CD4-positive, alpha-beta memory T cell (primary cell): Measurements from ENCODE around the gene PCDH15. TPM values are rescaled to one million over a fixed set of nuclear protein-coding genes. Genes with fewer than 3 reads are reported as not detected.

Experiments used
- CTCF ChIA-PET: fragments of 350-600 bp; sonication (Branson Sonifier 250); formaldehyde crosslinking; loops from one replicate; lab custom pipeline; 2021; ENCODE audit warnings: inconsistent platforms; ENCODE audit not compliant: partially characterized antibody; lab: Charles Lee
- POLR2A ChIA-PET: fragments of 350-600 bp; sonication (Branson Sonifier 250); formaldehyde crosslinking; loops from one replicate; lab custom pipeline; 2021; ENCODE audit not compliant: partially characterized antibody; lab: Charles Lee
- DNase-seq, 5 donors: peaks; one replicate each; pipeline versions ENCODE4 v3.0.0 to v3.0.0-alpha.2; 2020 to 2022; ENCODE audit warnings: mixed read lengths in 1 of 5
- H3K27ac ChIP-seq: one replicate; pipeline ENCODE4 v1.7.0; 2013; ENCODE audit warnings: low read depth, low read length
- H3K27me3 ChIP-seq: 2 replicates; pipeline ENCODE4 v1.7.0; 2013; ENCODE audit warnings: mild to moderate bottlenecking, low read length, moderate library complexity; ENCODE audit not compliant: insufficient read depth
- H3K36me3 ChIP-seq: 2 replicates; pipeline ENCODE4 v1.7.0; 2013; ENCODE audit warnings: mild to moderate bottlenecking, low read length, moderate library complexity; ENCODE audit not compliant: insufficient read depth
- H3K4me1 ChIP-seq: 2 replicates; pipeline ENCODE4 v1.7.0; 2013; ENCODE audit warnings: mild to moderate bottlenecking, low read length, moderate library complexity; ENCODE audit not compliant: insufficient read depth
- H3K4me3 ChIP-seq, 2 donors: one replicate each; pipeline ENCODE4 v1.7.0; 2013; ENCODE audit warnings: low read length in 2 of 2, mild to moderate bottlenecking in 1 of 2
- H3K9me3 ChIP-seq, 2 donors: one replicate each; pipeline ENCODE4 v1.7.0; 2013; ENCODE audit warnings: low read length in 2 of 2, control low read depth in 1 of 2; ENCODE audit not compliant: control insufficient read depth in 1 of 2
- H3K27ac Mint-ChIP-seq, 7 donors: one replicate each; pipeline ENCODE4 v1.8.0; 2020 to 2021; ENCODE audit warnings: mixed read lengths in 7 of 7, mild to moderate bottlenecking in 6 of 7, inconsistent platforms in 3 of 7, moderate library complexity in 3 of 7
- H3K27me3 Mint-ChIP-seq, 2 donors: one replicate each; pipeline ENCODE4 v1.8.0; 2020 to 2021; ENCODE audit warnings: mixed read lengths in 2 of 2
- H3K36me3 Mint-ChIP-seq, 2 donors: one replicate each; pipeline ENCODE4 v1.8.0; 2020 to 2021; ENCODE audit warnings: mixed read lengths in 2 of 2, inconsistent platforms in 1 of 2, mild to moderate bottlenecking in 1 of 2
- H3K4me1 Mint-ChIP-seq, 4 donors: one replicate each; pipeline ENCODE4 v1.8.0; 2020 to 2021; ENCODE audit warnings: mixed read lengths in 4 of 4, mild to moderate bottlenecking in 1 of 4
- H3K4me3 Mint-ChIP-seq, 8 donors: one replicate each; pipeline ENCODE4 v1.8.0; 2020 to 2021; ENCODE audit warnings: mixed read lengths in 8 of 8, mild to moderate bottlenecking in 7 of 8, moderate library complexity in 6 of 8, inconsistent platforms in 3 of 8
- H3K9me3 Mint-ChIP-seq, 8 donors: one replicate each; pipeline ENCODE4 v1.8.0; 2020 to 2021; ENCODE audit warnings: mixed read lengths in 8 of 8, mild to moderate bottlenecking in 5 of 8, inconsistent platforms in 3 of 8, moderate library complexity in 1 of 8
- intact Hi-C: fragments of 100-400 bp; cut with micrococcal nuclease; formaldehyde crosslinking; loops from one replicate; pipeline ENCODE4 v1.15.1; 2023
- polyA plus RNA-seq, 2 donors: library from polyadenylated mRNA; unstranded; fragments of 300-500 nt; fragmentation: Illumina TruSeq; gene quantifications; one replicate each; pipeline ENCODE4 v1.2.3, GENCODE V29; 2021
- total RNA-seq, 2 experiments: library from RNA; stranded (reverse); gene quantifications; one replicate each; pipeline ENCODE4 v1.2.3, GENCODE V29; 2021

PCDH15 gene
- total and polyA plus RNA-seq, 4 experiments from 2014 or later = not detected

DNA sequence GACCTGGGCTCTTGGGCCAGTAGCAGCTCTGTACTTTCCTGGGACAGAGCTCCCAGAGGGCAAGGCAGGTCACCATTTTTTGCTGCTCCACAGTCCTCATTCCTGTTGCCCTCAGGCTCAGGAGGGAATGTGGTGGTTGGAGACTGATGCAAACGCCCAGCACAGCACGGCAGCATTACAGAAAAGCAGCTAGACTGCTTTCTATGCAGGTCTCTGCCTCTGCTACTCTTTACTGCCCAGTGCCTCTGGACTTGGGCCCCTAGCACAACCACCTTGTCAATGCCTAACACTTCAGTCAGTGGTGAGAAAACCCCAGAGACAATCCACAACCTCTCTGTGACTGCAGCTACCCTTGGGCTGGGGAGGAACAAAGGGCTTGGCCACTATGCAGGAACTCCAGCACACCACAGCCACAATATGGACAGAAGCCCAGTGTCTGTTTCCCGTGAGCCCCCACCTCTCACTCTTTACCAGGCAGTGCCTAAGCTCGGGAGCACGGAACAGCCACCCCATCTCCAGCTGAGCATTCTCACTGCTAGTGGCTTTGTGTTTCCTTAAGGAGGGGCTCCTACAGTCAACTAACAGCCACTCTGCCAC is 790.6 kb downstream of the PCDH15 start:
- H3K36me3 ChIP-seq = no peaks in the 10 kb centered on the region

DNA sequence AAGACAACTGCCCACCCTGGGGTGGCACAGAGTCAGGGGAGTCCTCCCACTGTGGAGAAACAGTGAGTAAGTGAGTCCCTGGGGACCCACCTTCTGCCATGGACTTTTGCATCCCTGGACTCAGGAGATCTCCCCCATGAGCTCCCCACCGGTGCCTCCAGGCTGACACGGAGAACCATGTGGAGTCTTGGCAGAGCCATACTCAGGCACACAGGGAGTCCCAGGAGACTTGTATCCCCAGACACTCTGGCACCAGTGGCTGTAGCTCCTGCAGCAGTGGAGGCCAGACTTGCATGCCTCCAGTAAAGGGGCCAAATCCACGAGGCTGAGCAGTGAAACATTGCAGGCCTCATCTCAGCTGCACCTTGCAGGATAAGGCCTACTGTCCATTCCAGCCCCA is 791.4 kb downstream of the PCDH15 start:
- Mint-ChIP-seq H3K4me3 (no peak overlapping the region), H3K27me3 (no peaks in the 10 kb centered on the region), H3K4me1 (no peaks in the 10 kb centered on the region), H3K9me3 (peaks cover 2 to 24% (median 11%) of the 10 kb centered on the region in 8 donors), H3K36me3 (no peaks in the 10 kb centered on the region), H3K27ac (no peak overlapping the region)
- H3K36me3 ChIP-seq = no peaks in the 10 kb centered on the region
- no peak overlapping the region for H3K27ac ChIP-seq
- H3K4me3 ChIP-seq = no peak overlapping the region
- DNase-seq = no peak
- no peaks in the 10 kb centered on the region for H3K4me1 ChIP-seq
- H3K9me3 ChIP-seq = no peaks in the 10 kb centered on the region
- H3K27me3 ChIP-seq = no peaks in the 10 kb centered on the region
- ChIA-PET POLR2A (no interaction called here), CTCF (no interaction called here)
- intact Hi-C loops = no loop called here

More for the DNA sequence above, 790.6 kb downstream of the PCDH15 start:
- H3K4me1 ChIP-seq = no peaks in the 10 kb centered on the region
- no peaks in the 10 kb centered on the region for H3K27me3 ChIP-seq
- H3K4me3 Mint-ChIP-seq = no peak overlapping the region
- H3K27ac ChIP-seq = no peak overlapping the region
- no peaks in the 10 kb centered on the region for H3K27me3 Mint-ChIP-seq
- ChIA-PET POLR2A (no interaction called here), CTCF (no interaction called here)
- no peaks in the 10 kb centered on the region for H3K36me3 Mint-ChIP-seq
- no peak overlapping the region for H3K27ac Mint-ChIP-seq
- intact Hi-C loops = no loop called here
- H3K9me3 ChIP-seq = no peaks in the 10 kb centered on the region
- peaks cover 2 to 27% (median 12%) of the 10 kb centered on the region in 8 donors for H3K9me3 Mint-ChIP-seq
- no peak overlapping the region for H3K4me3 ChIP-seq
- no peak for DNase-seq
- no peaks in the 10 kb centered on the region for H3K4me1 Mint-ChIP-seq

DNA sequence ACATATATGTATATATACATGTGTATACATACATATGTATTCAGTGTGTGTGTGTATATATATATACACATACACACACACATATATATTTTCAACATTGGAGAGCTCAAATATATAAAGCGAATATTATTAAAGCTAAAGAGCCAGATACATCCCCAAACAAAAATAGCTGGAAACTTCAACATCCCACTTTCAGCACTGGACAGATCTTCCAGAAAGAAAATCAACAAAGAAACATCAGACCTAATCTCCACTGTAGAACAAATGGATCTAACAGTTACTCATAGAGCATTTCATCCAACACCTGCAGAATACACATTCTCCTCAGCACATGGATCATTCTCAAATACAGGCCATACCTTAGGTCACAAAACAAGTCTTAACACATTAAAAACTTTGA is 799.0 kb downstream of the PCDH15 start:
- H3K4me3 Mint-ChIP-seq = no peak overlapping the region
- H3K4me3 ChIP-seq = no peak overlapping the region
- peaks cover 2 to 29% (median 11%) of the 10 kb centered on the region in 8 donors for H3K9me3 Mint-ChIP-seq
- intact Hi-C loops = no loop called here
- POLR2A ChIA-PET = no interaction called here
- H3K36me3 ChIP-seq = no peaks in the 10 kb centered on the region
- H3K4me1 ChIP-seq = no peaks in the 10 kb centered on the region
- CTCF ChIA-PET = no interaction called here
- no peak for DNase-seq
- no peaks in the 10 kb centered on the region for H3K9me3 ChIP-seq
- H3K36me3 Mint-ChIP-seq = no peaks in the 10 kb centered on the region
- no peaks in the 10 kb centered on the region for H3K27me3 Mint-ChIP-seq
- H3K4me1 Mint-ChIP-seq = no peaks in the 10 kb centered on the region
- H3K27me3 ChIP-seq = no peaks in the 10 kb centered on the region
- no peak overlapping the region for H3K27ac Mint-ChIP-seq
- H3K27ac ChIP-seq = no peak overlapping the region

DNA sequence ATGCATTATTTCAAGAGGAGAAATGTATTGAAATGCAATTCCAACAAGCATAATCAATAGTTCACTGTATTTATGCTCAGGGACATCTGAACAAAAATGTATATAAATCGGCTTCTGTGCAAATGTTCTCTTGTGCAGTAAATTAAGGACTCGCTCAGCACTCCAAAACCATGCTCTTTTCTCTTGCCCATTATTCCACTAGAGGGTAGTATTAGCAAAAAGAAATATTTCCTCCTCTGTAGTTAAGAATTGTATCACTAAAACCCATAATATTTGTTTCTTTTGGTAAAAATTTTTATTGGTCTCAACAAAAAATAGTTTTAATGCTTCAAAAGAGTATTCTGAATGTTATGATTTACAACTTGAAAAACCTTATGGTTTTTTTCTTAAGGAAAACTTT is 803.1 kb downstream of the PCDH15 start:
- Histone ChIP-seq H3K36me3 (no peaks in the 10 kb centered on the region), H3K27ac (no peak overlapping the region), H3K27me3 (no peaks in the 10 kb centered on the region), H3K4me3 (no peak overlapping the region), H3K4me1 (no peaks in the 10 kb centered on the region), H3K9me3 (no peaks in the 10 kb centered on the region)
- no peak for DNase-seq
- Mint-ChIP-seq H3K9me3 (peaks cover 2 to 12% (median 7%) of the 10 kb centered on the region in 8 donors), H3K4me1 (no peaks in the 10 kb centered on the region), H3K27ac (no peak overlapping the region), H3K27me3 (no peaks in the 10 kb centered on the region), H3K36me3 (no peaks in the 10 kb centered on the region), H3K4me3 (no peak overlapping the region)
- ChIA-PET POLR2A (no interaction called here), CTCF (no interaction called here)
- intact Hi-C loops = no loop called here

DNA sequence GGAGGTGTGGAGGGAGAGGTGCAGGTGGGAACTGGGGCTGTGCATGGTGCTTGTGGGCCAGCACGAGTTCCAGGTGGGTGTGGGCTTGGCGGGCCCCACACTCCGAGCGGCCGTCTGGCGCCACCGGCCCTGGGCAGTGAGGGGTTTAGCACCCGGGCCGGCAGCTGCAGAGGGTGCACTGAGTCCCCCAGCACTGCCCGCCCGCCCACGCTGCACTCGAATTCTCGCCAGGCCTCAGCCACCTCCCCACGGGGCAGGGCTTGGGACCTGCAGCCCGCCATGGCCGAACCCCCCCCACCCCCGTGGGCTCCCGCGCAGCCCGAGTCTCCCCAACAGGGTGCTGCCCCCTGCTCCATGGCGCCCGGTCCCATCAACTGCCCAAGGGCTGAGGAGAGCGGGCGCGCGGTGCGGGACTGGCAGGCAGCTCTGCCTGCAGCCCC is 810.2 kb downstream of the PCDH15 start:
- Histone ChIP-seq H3K27me3 (no peaks in the 10 kb centered on the region), H3K27ac (no peak overlapping the region), H3K9me3 (no peaks in the 10 kb centered on the region), H3K4me3 (no peak overlapping the region), H3K4me1 (no peaks in the 10 kb centered on the region), H3K36me3 (no peaks in the 10 kb centered on the region)
- H3K4me3 Mint-ChIP-seq = no peak overlapping the region
- no peaks in the 10 kb centered on the region for H3K4me1 Mint-ChIP-seq
- peaks cover 3 to 17% (median 10%) of the 10 kb centered on the region in 8 donors for H3K9me3 Mint-ChIP-seq
- POLR2A ChIA-PET = no interaction called here
- H3K36me3 Mint-ChIP-seq = no peaks in the 10 kb centered on the region
- CTCF ChIA-PET = no interaction called here
- H3K27me3 Mint-ChIP-seq = no peaks in the 10 kb centered on the region
- no peak for DNase-seq
- intact Hi-C loops = no loop called here
- H3K27ac Mint-ChIP-seq = no peak overlapping the region

DNA sequence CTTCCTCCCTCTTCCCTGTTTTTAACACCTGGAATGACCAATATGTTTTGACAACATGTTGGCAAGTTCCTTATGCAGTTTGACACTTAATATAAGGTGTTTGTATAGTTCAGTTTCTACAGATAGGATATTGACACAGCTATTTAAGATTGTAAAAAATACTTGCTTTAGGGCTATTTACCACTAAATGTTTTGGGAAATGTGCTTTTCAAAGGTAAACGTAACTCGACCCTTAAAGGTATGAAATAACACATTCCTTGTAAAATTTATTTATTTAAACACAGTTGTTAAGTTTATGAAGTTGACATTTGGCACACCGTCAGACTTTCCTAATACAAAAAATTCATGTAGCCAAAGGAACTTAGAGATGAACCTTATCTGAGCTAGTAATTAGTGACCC is 817.6 kb downstream of the PCDH15 start:
- Histone ChIP-seq H3K27ac (no peak overlapping the region), H3K36me3 (no peaks in the 10 kb centered on the region), H3K27me3 (no peaks in the 10 kb centered on the region), H3K4me3 (no peak overlapping the region), H3K9me3 (no peaks in the 10 kb centered on the region), H3K4me1 (no peaks in the 10 kb centered on the region)
- intact Hi-C loops = no loop called here
- H3K27me3 Mint-ChIP-seq = no peaks in the 10 kb centered on the region
- ChIA-PET POLR2A (no interaction called here), CTCF (no interaction called here)
- DNase-seq = no peak
- no peaks in the 10 kb centered on the region for H3K4me1 Mint-ChIP-seq
- H3K27ac Mint-ChIP-seq = no peak overlapping the region
- H3K36me3 Mint-ChIP-seq = no peaks in the 10 kb centered on the region
- H3K9me3 Mint-ChIP-seq = peaks cover 5 to 27% (median 16%) of the 10 kb centered on the region in 8 donors
- no peak overlapping the region for H3K4me3 Mint-ChIP-seq

DNA sequence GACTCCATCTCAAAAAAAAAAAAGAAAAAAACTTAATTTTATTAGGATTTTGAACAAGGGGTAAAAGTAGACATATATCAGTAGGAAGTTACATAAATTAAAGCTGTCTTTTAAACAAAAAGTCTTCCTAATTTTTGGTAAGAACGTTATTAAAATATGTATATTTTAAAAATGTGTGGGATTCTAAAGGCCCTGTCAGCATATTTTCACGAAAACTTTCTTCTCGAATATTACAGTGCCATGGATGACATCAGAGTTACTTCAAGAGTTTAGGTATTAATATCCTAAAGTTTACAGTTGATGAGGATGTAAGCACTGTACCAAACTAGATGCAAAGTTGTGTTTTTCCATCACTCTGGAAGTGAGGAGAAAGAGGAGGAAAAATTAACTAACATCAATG is 820.8 kb downstream of the PCDH15 start:
- no peaks in the 10 kb centered on the region for H3K27me3 ChIP-seq
- intact Hi-C loops = no loop called here
- H3K27ac ChIP-seq = no peak overlapping the region
- Mint-ChIP-seq H3K9me3 (peaks cover 4 to 28% (median 19%) of the 10 kb centered on the region in 8 donors), H3K36me3 (no peaks in the 10 kb centered on the region), H3K4me1 (no peaks in the 10 kb centered on the region), H3K27me3 (no peaks in the 10 kb centered on the region), H3K27ac (no peak overlapping the region), H3K4me3 (no peak overlapping the region)
- POLR2A ChIA-PET = no interaction called here
- no peak for DNase-seq
- no peaks in the 10 kb centered on the region for H3K4me1 ChIP-seq
- no peaks in the 10 kb centered on the region for H3K36me3 ChIP-seq
- CTCF ChIA-PET = no interaction called here
- H3K4me3 ChIP-seq = no peak overlapping the region
- H3K9me3 ChIP-seq = no peaks in the 10 kb centered on the region
